Stimulated activated CD8-positive, alpha-beta memory T cell treated with anti-CD3 and anti-CD28 coated beads, Interleukin-15, amount 100 ng/mL, for 1 hour (primary cell): Measurements from ENCODE around the gene TGDS.
"Not testable (repeated sequence)": the region's sequence is repeated elsewhere in the genome, so short reads cannot be mapped to it uniquely, and the experiment has no call there.

Experiments used
- DNase-seq: peaks from one replicate; pipeline ENCODE4 v3.0.0-alpha.2; 2020; ENCODE audit warnings: low read depth

Gene TGDS

DNA sequence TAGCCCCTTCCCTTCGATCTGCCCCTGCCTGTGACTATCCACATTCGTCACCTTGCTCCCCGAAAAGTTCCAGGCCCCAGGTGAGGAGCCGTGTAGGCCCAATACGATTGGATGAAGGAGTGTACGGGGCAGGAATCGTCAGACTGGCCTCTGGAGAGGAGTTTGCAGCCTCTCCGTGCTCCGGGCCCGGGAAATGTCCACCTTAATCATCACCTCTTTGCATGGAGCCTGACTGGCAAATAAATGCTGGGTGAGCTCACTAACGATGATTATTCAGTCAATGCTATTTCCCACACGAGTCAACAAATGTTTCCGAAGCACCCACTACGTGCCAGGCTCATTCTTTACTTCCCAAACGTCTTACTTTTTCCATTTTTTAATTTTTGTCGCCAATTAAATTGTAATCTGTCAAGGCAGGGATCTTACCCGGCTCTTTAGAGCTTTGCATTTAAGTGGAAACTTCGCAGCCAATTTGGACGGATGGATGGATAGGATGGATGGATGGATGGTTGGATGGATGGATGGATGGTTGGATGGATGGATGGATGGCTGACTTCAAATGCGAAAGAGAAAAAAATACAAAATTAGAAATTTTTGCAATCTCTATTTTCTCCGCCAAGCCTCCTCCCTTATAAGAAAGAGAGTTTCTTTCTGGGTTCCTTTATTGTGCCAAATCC, 45.8 kb downstream of the TGDS start:
- no peak for DNase-seq

DNA sequence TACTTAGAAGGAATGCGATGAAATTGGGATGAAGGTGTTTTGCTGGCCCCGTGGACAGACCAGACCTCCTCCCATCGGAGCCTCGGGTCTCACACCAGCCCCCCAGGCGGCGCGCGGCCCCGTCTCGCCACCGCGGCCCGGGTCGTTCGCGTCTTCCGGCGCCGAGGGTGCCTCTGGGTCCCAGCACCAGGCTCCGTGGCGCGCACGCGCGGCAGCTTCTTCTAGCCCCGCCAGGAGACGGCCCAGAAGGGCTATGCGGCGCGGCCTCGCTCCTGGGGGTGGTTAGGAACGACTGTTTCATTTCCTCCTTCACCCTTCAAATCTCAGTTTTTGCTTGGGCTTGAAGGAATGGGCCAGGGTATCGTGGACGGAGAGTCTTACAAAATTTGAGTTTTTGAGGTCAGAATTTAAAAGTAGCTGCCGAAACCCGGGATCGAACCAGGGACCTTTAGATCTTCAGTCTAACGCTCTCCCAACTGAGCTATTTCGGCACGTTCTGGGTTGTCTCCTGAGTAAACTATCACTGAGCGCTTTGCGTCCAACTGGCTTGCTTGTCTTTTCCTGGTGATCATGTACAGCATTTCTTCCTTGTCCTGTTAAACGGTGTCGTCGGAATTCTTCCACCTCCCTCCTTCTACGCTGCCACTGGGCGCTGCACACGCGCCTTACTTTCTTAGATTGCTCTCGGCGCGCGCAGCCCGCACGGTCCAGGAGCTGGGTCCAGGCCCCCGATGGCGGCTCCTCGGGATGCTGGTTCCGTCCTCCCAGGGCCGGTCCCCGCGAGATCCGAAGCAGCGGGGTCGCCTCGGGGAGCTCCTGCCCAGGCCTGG, 46.5 kb downstream of the TGDS start:
- DNase-seq = peak; percentile 88

DNA sequence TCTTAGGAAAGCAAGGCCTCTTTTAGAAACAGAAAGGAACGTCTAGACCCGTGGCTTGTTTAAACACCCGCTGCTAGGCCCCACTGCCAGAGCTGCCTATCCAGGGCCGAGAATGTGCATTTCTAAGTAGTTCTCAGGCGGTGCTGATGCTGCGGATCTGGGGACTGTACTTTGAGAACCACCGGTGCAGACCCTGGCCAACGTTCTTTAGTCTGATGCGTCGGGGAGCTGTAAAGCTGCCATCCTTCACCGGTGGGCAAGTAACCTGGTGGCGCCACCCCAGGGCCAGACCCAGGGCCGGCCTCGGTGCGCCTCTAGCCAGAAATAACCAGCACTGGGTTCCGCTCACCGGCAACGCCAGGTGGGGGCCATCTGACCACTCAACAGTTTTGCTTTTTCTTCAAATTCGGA, 47.1 kb downstream of the TGDS start:
- no peak for DNase-seq

DNA sequence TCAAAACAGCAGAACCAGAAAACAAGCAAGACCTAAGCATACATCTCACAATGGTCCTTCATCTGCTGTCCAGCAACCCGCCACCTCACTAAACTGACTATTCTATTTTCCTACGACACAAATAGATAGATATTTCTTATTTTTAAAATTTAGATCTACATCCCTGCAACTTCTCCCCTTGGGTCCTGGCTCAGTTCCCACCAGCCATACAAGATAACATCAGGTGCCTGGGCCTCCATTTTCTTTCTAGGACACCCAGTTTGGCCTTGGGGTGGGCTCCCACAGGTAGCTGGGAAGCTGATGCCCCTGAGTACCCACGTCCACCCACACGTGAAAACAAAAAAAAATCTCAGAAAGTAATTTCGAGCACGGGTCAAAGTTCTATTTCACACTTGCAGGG, 47.6 kb downstream of the TGDS start:
- DNase-seq = no peak

DNA sequence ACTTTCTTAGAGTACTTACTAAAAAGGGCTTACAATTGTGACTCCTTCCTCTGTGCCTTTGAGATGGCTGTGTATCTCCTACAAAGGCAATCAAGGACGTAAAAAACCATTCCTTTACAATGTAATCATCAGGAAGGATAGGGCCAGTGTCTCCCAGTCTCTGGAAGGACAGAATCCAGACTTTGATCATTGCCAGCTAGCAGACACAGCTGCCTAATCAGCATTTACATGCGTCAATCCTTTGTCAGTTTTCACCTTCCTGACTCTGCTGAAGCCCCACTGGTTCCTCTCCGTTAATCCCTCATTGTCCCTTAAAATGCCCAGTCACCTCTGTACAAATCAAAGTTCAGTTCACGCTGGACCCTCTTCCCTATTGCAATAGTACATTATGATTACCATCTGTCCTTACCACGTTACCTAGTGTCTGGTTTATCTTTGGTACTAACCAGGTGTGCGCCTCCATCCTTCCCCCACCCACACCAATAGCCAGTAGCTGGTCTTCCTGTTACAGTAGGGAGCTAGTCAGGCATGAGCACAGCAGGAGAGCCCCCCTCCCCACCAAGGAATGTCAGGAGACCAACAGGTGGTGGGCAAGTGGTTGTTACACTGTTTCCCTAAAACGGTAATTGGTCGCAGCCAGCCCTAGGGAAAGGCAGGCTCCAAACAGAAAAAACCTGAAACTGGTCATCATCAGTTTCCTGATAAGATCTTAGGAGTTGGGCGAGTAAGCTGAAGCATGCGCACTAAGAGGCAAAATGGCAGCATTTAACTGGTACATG, 49.7 kb downstream of the TGDS start:
- DNase-seq = no peak

DNA sequence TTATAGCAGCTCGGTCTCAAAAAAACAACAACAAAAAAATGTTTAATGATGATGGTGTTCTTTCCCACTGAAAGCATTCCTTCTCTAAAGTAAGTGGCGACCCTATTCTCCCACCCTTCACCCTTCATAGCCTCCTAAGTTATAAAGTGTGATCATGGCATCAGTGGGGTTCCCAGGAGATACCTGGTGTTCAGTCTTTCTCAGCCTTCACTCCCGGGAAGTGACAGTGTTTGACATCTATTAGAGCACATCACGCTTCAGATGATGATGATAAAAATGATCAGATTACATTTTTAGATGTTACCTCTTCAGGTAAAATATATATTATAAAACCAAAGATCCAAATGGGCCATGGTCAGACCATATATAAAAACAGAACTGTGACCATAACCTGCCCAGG, 51.0 kb downstream of the TGDS start:
- DNase-seq = no peak

DNA sequence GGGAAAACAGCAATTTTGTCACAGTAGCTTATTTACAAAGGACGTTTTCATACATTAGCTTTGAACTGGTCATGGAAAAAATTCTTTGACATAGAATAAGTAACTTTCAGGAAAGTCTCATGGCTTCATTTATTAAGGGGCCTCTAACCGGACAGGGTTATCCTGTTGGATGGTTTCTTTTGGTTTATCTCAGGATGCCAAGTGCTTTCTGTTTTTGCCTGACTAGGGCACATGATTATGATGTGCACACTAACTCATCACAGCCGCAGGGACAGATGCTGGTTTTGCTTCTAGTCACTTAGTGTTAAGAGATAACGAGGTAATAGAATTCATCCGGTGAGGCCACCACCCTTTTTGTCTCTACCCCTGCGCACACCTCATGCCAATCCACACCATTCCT, 53.0 kb downstream of the TGDS start:
- no peak for DNase-seq

DNA sequence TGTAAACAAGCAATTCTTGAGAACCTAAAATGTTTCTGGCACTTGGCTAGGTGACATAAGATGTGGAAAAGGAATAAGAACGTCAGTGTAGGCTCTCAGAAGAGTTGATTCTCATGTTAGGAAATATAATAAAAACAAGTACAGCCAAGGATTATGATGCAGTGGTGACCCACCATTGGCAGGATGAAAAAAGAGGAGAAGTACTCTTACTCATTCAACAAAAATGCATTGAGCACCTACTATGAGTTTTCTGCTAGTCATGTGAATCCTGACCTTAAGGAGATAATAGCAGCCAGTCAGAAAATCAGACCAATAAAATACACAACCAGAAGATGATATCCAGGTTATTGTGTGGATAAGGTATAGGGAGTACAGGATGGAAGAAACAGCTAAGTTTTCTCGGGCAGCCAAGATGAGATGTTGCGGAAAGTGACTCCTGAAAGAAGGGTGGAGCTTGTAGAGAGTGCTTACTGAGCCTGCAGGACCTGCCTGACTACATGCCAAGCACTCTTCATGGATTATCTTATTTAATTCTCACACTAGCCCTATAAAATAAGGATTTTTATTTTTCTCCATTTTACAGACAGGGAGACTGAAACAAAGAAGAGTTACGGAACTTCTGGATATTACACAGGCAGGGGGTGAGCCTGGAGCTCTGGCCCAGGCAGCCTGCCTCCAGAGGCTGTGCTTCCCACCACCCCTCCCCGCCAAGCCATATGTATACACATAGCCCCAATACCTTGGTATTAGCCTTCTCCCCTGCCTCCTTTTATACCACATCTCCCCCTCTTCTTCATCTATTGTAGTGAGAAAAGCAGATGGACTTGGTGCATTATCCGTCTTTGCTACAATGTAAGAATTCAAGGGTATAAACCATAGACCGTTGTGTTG, 58.0 kb downstream of the TGDS start:
- no peak for DNase-seq

DNA sequence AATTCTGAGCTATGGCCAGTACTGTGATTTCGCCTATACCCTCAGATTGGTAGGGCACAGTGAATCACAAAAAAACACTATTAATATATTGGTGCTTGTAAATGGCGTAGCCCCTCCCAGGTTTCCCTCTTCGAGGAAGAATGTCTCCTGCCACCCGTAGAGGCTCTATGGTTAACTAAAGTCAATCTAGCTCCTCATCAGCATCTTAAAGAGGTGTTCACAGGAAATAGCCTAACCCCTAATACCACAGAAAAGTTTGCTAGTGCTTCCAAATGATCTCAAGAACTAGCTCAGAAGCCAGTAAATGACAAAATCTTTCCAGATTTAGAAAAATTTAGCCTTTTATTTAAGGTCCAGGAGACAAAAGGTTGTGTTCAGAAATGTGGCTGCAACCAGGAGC, 60.2 kb downstream of the TGDS start:
- no peak for DNase-seq

DNA sequence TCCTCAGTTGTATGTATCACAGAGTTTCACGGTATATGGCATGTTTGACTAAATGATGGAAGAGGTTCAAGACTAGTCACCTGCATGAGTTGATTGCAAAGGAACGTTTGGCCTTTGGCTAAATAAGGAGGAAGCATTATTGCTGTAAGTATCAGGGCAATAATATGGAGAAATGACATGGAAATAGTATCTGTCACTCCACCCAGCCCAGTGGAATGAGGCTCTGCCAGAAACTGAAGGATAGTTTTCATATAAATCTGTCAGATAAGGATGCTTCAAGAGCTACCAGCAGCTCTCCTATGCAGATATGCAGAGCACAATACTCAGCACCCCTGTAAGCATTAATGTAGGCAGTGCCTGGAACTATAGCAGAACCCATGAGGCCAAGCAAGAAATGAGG, 60.7 kb downstream of the TGDS start:
- no peak for DNase-seq

DNA sequence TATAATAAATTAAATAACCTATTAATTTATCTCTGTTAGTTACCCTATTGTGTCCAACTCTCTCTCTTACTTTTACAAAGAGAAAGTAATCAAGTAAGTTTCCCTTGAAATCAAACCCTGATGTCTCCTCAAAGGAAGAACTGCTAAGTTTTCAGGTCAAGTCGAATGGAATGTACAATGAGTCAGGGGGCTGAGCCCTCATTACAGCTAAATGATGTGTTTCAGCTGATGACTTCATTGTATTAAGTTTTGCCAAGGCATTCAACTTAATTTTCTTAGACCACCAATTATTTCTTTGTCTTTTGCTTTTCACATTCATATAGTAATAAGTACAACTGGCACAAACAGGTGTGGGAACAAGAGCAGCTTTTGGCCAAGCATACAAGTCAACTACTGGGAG, 61.8 kb downstream of the TGDS start:
- no peak for DNase-seq

DNA sequence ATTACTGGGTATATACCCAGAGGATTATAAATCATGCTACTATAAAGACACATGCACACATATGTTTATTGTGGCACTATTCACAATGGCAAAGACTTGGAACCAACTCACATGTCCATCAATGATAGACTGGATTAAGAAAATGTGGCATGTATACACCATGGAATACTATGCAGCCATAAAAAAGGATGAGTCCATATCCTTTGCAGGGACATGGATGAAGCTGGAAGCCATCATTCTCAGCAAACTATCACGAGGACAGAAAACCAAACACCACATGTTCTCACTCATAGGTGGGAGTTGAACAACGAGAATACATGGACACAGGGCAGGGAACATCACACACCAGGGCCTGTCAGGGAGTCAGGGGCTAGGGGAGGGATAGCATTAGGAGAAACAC, 63.7 kb downstream of the TGDS start:
- not testable (repeated sequence) for DNase-seq

DNA sequence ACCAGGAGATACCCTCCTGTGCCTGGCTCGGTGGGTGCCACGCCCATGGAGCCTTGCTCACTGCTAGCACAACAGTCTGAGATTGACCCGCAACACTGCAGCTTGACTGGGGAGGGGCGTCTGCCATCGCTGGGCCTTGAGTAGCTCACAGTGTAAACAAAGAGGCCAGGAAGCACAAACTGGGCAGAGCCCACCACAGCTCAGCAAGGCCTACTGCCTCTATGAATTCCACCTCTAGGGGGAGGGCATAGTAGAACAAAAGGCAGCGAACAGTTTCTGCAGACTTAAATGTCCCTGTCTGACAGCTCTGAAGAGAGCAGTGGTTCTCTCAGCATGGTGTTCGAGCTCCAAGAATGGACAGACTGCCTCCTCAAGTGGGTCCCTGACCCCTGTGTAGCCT, 69.0 kb downstream of the TGDS start:
- not testable (repeated sequence) for DNase-seq

DNA sequence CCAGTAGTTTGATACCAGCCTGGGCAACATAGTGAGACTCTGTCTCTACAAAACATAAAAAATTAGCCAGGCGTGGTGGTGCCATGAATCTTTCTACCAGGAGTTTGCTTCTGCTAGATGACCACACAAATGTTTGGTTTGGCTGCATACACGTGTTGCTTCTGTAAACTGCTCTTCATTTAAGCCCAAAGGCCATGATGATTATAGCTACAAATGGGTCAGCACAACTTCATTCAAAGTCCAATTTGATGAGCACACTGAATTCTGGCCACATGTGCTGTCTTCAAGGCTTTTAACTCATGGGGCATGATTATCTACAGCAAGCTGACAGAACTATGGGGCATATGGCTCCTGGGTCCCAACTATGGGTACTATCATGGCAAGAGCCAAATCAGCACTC, 70.2 kb downstream of the TGDS start:
- DNase-seq = no peak

DNA sequence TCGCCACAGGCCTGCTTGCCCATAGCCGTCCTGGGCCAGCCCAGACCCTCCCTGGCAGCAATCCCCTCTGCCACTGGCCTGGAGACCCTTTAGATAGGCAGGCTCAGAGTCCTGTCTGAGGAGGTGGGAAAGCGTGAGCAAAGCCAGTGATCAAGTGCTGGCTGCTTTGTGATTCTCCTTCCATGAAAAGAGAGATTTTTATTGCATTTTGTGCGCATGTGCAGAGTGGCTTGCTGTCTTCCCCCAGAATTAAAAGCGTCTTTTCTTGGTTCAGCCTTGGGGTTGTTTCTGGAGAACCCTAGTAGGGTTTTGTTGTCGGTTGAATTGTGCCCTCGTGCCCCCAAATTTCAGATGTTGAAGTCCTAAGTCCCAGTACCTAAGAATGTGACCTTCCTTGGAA, 71.5 kb downstream of the TGDS start:
- no peak for DNase-seq
